ENCODE data around the gene ZKSCAN5. TPM values are rescaled to one million over a fixed set of nuclear protein-coding genes. Genes with fewer than 3 reads are reported as not detected.
"Not testable (repeated sequence)": the region's sequence is repeated elsewhere in the genome, so short reads cannot be mapped to it uniquely, and the experiment has no call there.

ZKSCAN5 gene
- total and polyA plus RNA-seq, 7 experiments from 2014 or later, result 4.1 to 11.0 (median 8.1) TPM

- Mint-ChIP-seq H3K4me1 (peaks cover 10 to 23% (median 16%) of the 10 kb centered on the region in 7 donors), H3K27me3 (peaks cover 0 to 3% (median 0%) of the 10 kb centered on the region in 5 donors), H3K9me3 (no peaks in the 10 kb centered on the region), H3K36me3 (peaks cover 10 to 31% (median 22%) of the 10 kb centered on the region in 5 donors), H3K27ac (no peak overlapping the region), H3K4me3 (no peak overlapping the region)
- peaks cover 0 to 23% (median 0%) of the 10 kb centered on the region in 3 experiments for H3K36me3 ChIP-seq (ENCODE audit: control insufficient read depth in 2 of 3, insufficient read depth in 3 of 3, low read length in 3 of 3)
- intact Hi-C loops (cut with micrococcal nuclease), result no loop called here
- ChIA-PET CTCF (interaction anchor here (0.6 kb wide), 1 partner anchor 553 kb away, joined by 4 read pairs; no protein-coding TSS in a partner anchor), POLR2A (interaction anchor here (0.6 to 1.2 kb wide), 2 partner anchors 10 to 19 kb away, joined by 3 to 4 read pairs; no protein-coding TSS in a partner anchor)
- ATAC-seq, result no peak
- DNase-seq, result no peak
- no peaks in the 10 kb centered on the region for H3K27me3 ChIP-seq (ENCODE audit: control insufficient read depth in 2 of 2, insufficient read depth in 2 of 2, low read length in 2 of 2)
- H3K4me1 ChIP-seq (ENCODE audit: control insufficient read depth in 2 of 2, insufficient read depth in 2 of 2, low read length in 2 of 2), result peaks cover 3 to 4% of the 10 kb centered on the region in 2 donors
- no peaks in the 10 kb centered on the region for H3K9me3 ChIP-seq (ENCODE audit: control insufficient read depth in 2 of 3, low read length in 3 of 3)
- H3K4me3 ChIP-seq (ENCODE audit: low read length), result no peak overlapping the region
- no peak overlapping the region for H3K27ac ChIP-seq (ENCODE audit: low read depth, low read length)
These were observed 71.8 kb downstream of the ZKSCAN5 start for GRCh38 chr7:99576251-99576650.

GRCh38 chr7:99579281-99579955, 75.0 kb downstream of the ZKSCAN5 start:
- H3K4me1 Mint-ChIP-seq, result peaks cover 0 to 24% (median 17%) of the 10 kb centered on the region in 7 donors
- DNase-seq (peak in 1 of 9 donors; percentile 20), ATAC-seq (no peak)
- H3K4me3 Mint-ChIP-seq, result peak overlapping the region; percentile 87 to 98 (median 94)
- Histone ChIP-seq H3K27ac (ENCODE audit: low read depth, low read length) (peak overlapping the region; percentile 73), H3K4me3 (ENCODE audit: low read length) (peak overlapping the region; percentile 77), H3K27me3 (ENCODE audit: control insufficient read depth in 2 of 2, insufficient read depth in 2 of 2, low read length in 2 of 2) (no peaks in the 10 kb centered on the region), H3K9me3 (ENCODE audit: control insufficient read depth in 2 of 3, low read length in 3 of 3) (no peaks in the 10 kb centered on the region), H3K4me1 (ENCODE audit: control insufficient read depth in 2 of 2, insufficient read depth in 2 of 2, low read length in 2 of 2) (peaks cover 3 to 4% of the 10 kb centered on the region in 2 donors), H3K36me3 (ENCODE audit: control insufficient read depth in 2 of 3, insufficient read depth in 3 of 3, low read length in 3 of 3) (no peaks in the 10 kb centered on the region)
- POLR2A ChIA-PET, result interaction anchor here (0.6 to 3.8 kb wide), 7 partner anchors 9 to 1746 kb away, joined by 3 to 37 read pairs (median 5); partner anchors contain the start of genes ZKSCAN5, ZNF655 and ZSCAN25
- peaks cover 0 to 4% (median 0%) of the 10 kb centered on the region in 5 donors for H3K36me3 Mint-ChIP-seq
- CTCF ChIA-PET, result interaction anchor here (1.1 to 1.4 kb wide), 2 partner anchors 54 to 75 kb away, joined by 4 to 5 read pairs; partner anchors contain the start of gene ZKSCAN5
- peak overlapping the region in 7 of 9 donors; percentile 15 to 87 (median 77) for H3K27ac Mint-ChIP-seq
- intact Hi-C loops (cut with micrococcal nuclease), result no loop called here
- H3K27me3 Mint-ChIP-seq, result peaks cover 0 to 3% (median 0%) of the 10 kb centered on the region in 5 donors
- H3K9me3 Mint-ChIP-seq, result no peaks in the 10 kb centered on the region

- Histone ChIP-seq H3K4me1 (ENCODE audit: control insufficient read depth in 2 of 2, insufficient read depth in 2 of 2, low read length in 2 of 2) (peaks cover 3 to 4% of the 10 kb centered on the region in 2 donors), H3K4me3 (ENCODE audit: low read length) (peak overlapping the region; percentile 77), H3K27me3 (ENCODE audit: control insufficient read depth in 2 of 2, insufficient read depth in 2 of 2, low read length in 2 of 2) (no peaks in the 10 kb centered on the region), H3K36me3 (ENCODE audit: control insufficient read depth in 2 of 3, insufficient read depth in 3 of 3, low read length in 3 of 3) (no peaks in the 10 kb centered on the region), H3K9me3 (ENCODE audit: control insufficient read depth in 2 of 3, low read length in 3 of 3) (no peaks in the 10 kb centered on the region), H3K27ac (ENCODE audit: low read depth, low read length) (peak overlapping the region; percentile 73)
- Mint-ChIP-seq H3K27ac (peak overlapping the region; percentile 19 to 96 (median 86)), H3K4me1 (peaks cover 0 to 24% (median 17%) of the 10 kb centered on the region in 7 donors), H3K36me3 (peaks cover 0 to 4% (median 0%) of the 10 kb centered on the region in 5 donors), H3K27me3 (peaks cover 0 to 3% (median 0%) of the 10 kb centered on the region in 5 donors), H3K9me3 (no peaks in the 10 kb centered on the region), H3K4me3 (peak overlapping the region; percentile 87 to 98 (median 94))
- CTCF ChIA-PET, result interaction anchor here (0.6 to 1.4 kb wide), 7 partner anchors 15 to 1701 kb away, joined by 3 to 5 read pairs (median 3); partner anchors contain the start of genes BUD31, PDAP1 and ZKSCAN5
- POLR2A ChIA-PET, result interaction anchor here (0.6 to 3.8 kb wide), 10 partner anchors 9 to 1745 kb away, joined by 3 to 37 read pairs (median 4); partner anchors contain the start of genes FAM200A, ZKSCAN5, ZNF655 and ZSCAN25
- intact Hi-C loops (cut with micrococcal nuclease), result loop anchor here in 1 of 2 donors (1.0 to 5.0 kb wide), 4 partner anchors 21 to 198 kb away; partner anchors contain the start of gene ZSCAN25
- DNase-seq (peak; percentile 40 to 60 (median 53)), ATAC-seq (peak; percentile 85)
These were observed 75.7 kb downstream of the ZKSCAN5 start for GRCh38 chr7:99579956-99580777.

GRCh38 chr7:99580778-99581332, 76.4 kb downstream of the ZKSCAN5 start:
- peak overlapping the region; percentile 73 for H3K27ac ChIP-seq (ENCODE audit: low read depth, low read length)
- not testable (repeated sequence) for H3K9me3 ChIP-seq (ENCODE audit: control insufficient read depth in 2 of 3, low read length in 3 of 3); H3K27me3 Mint-ChIP-seq; DNase-seq; H3K27me3 ChIP-seq (ENCODE audit: control insufficient read depth in 2 of 2, insufficient read depth in 2 of 2, low read length in 2 of 2); ATAC-seq; H3K4me1 ChIP-seq (ENCODE audit: control insufficient read depth in 2 of 2, insufficient read depth in 2 of 2, low read length in 2 of 2); H3K36me3 ChIP-seq (ENCODE audit: control insufficient read depth in 2 of 3, insufficient read depth in 3 of 3, low read length in 3 of 3); H3K36me3 Mint-ChIP-seq; H3K9me3 Mint-ChIP-seq
- Mint-ChIP-seq H3K4me1 (peaks cover 0 to 24% (median 17%) of the 10 kb centered on the region in 7 donors), H3K4me3 (peak overlapping the region; percentile 87 to 98 (median 94)), H3K27ac (peak overlapping the region; percentile 35 to 96 (median 86))
- intact Hi-C loops (cut with micrococcal nuclease), result loop anchor here in 1 of 2 donors (1.0 to 5.0 kb wide), 4 partner anchors 22 to 199 kb away; partner anchors contain the start of gene ZSCAN25
- CTCF ChIA-PET, result interaction anchor here (0.6 to 1.4 kb wide), 7 partner anchors 16 to 1765 kb away, joined by 3 to 5 read pairs (median 3); partner anchors contain the start of genes BUD31, PDAP1 and ZKSCAN5
- POLR2A ChIA-PET, result interaction anchor here (0.6 to 3.8 kb wide), 9 partner anchors 10 to 82 kb away, joined by 3 to 37 read pairs (median 4); partner anchors contain the start of genes FAM200A, ZKSCAN5, ZNF655 and ZSCAN25
- H3K4me3 ChIP-seq (ENCODE audit: low read length), result peak overlapping the region; percentile 77

Other genes with a start within 250 kb of the ZKSCAN5 start
- gene MYH16, start 231.8 kb upstream of the ZKSCAN5 start, total RNA-seq, result not detected
- gene MYH16, start 231.8 kb upstream of the ZKSCAN5 start, polyA plus RNA-seq, result not detected
- 10 to 100 TPM; 28.1 to 62.5 (median 43.2) TPM for gene ARPC1A, start 178.8 kb upstream of the ZKSCAN5 start, total RNA-seq
- gene ARPC1A, start 178.8 kb upstream of the ZKSCAN5 start, polyA plus RNA-seq, result 100 to 1,000 TPM in 1 of 2 donors, 10 to 100 TPM in 1; 55.7 to 101 TPM
- 100 to 1,000 TPM in 4 of 5 experiments, 10 to 100 TPM in 1; 88.1 to 364 (median 141) TPM for gene ARPC1B, start 129.9 kb upstream of the ZKSCAN5 start, total RNA-seq
- 100 to 1,000 TPM; 379 to 575 TPM for gene ARPC1B, start 129.9 kb upstream of the ZKSCAN5 start, polyA plus RNA-seq
- 100 to 1,000 TPM in 1 of 5 experiments, 10 to 100 TPM in 4; 42.8 to 104 (median 64.0) TPM for gene PDAP1, start 96.1 kb upstream of the ZKSCAN5 start, total RNA-seq
- gene PDAP1, start 96.1 kb upstream of the ZKSCAN5 start, polyA plus RNA-seq, result 10 to 100 TPM; 38.4 to 41.2 TPM
- 100 to 1,000 TPM in 2 of 5 experiments, 10 to 100 TPM in 3; 55.2 to 134 (median 83.9) TPM for gene BUD31, start 95.7 kb upstream of the ZKSCAN5 start, total RNA-seq
- 100 to 1,000 TPM; 148 to 173 TPM for gene BUD31, start 95.7 kb upstream of the ZKSCAN5 start, polyA plus RNA-seq
- gene PTCD1, start 65.9 kb upstream of the ZKSCAN5 start, total RNA-seq, result 10 to 100 TPM in 2 of 5 experiments, 1 to 10 TPM in 3; 4.0 to 10.8 (median 8.8) TPM
- gene PTCD1, start 65.9 kb upstream of the ZKSCAN5 start, polyA plus RNA-seq, result 1 to 10 TPM; 3.7 to 4.2 TPM
- 10 to 100 TPM; 36.3 to 69.4 (median 45.7) TPM for gene CPSF4, start 65.7 kb upstream of the ZKSCAN5 start, total RNA-seq
- gene CPSF4, start 65.7 kb upstream of the ZKSCAN5 start, polyA plus RNA-seq, result 10 to 100 TPM; 22.4 to 28.3 TPM
- 100 to 1,000 TPM in 3 of 5 experiments, 10 to 100 TPM in 2; 77.8 to 349 (median 126) TPM for gene ATP5MF, start 38.5 kb upstream of the ZKSCAN5 start, total RNA-seq
- gene ATP5MF, start 38.5 kb upstream of the ZKSCAN5 start, polyA plus RNA-seq, result 100 to 1,000 TPM; 345 to 406 TPM
- gene ZNF789, start 31.8 kb upstream of the ZKSCAN5 start, total RNA-seq, result 10 to 100 TPM; 17.4 to 28.0 (median 27.3) TPM
- 10 to 100 TPM in 1 of 2 donors, 1 to 10 TPM in 1; 9.5 to 10.6 TPM for gene ZNF789, start 31.8 kb upstream of the ZKSCAN5 start, polyA plus RNA-seq
- gene ZNF394, start 4.4 kb upstream of the ZKSCAN5 start, total RNA-seq, result 100 to 1,000 TPM in 2 of 5 experiments, 10 to 100 TPM in 3; 55.2 to 199 (median 98.1) TPM
- 10 to 100 TPM; 68.2 to 93.3 TPM for gene ZNF394, start 4.4 kb upstream of the ZKSCAN5 start, polyA plus RNA-seq
- gene FAM200A, start 47.5 kb downstream of the ZKSCAN5 start, total RNA-seq, result 10 to 100 TPM in 2 of 5 experiments, 1 to 10 TPM in 3; 1.9 to 13.6 (median 5.0) TPM
- 1 to 10 TPM; 5.9 to 7.6 TPM for gene FAM200A, start 47.5 kb downstream of the ZKSCAN5 start, polyA plus RNA-seq
- gene ZNF655, start 54.0 kb downstream of the ZKSCAN5 start, total RNA-seq, result 100 to 1,000 TPM; 110 to 165 (median 157) TPM
- 10 to 100 TPM; 65.8 to 81.7 TPM for gene ZNF655, start 54.0 kb downstream of the ZKSCAN5 start, polyA plus RNA-seq
- gene TMEM225B, start 93.6 kb downstream of the ZKSCAN5 start, total RNA-seq, result 1 to 10 TPM in 1 of 5 experiments, under 1 TPM in 3, not detected in 1; 0.80 to 1.9 (median 0.90) TPM
- 1 to 10 TPM in 1 of 2 donors, under 1 TPM in 1; 0.44 to 2.5 TPM for gene TMEM225B, start 93.6 kb downstream of the ZKSCAN5 start, polyA plus RNA-seq
- gene ZSCAN25, start 112.3 kb downstream of the ZKSCAN5 start, total RNA-seq, result 10 to 100 TPM; 33.9 to 51.6 (median 43.8) TPM
- gene ZSCAN25, start 112.3 kb downstream of the ZKSCAN5 start, polyA plus RNA-seq, result 10 to 100 TPM; 15.5 to 20.6 TPM
- under 1 TPM in 1 of 5 experiments, not detected in 4; 0.27 TPM for gene CYP3A5, start 175.3 kb downstream of the ZKSCAN5 start, total RNA-seq
- under 1 TPM; 0.69 to 0.87 TPM for gene CYP3A5, start 175.3 kb downstream of the ZKSCAN5 start, polyA plus RNA-seq
- not detected for gene CYP3A7, start 230.5 kb downstream of the ZKSCAN5 start, total RNA-seq
- gene CYP3A7, start 230.5 kb downstream of the ZKSCAN5 start, polyA plus RNA-seq, result under 1 TPM in 1 of 2 donors, not detected in 1; 0.08 TPM

Data from naive thymus-derived CD4-positive, alpha-beta T cell (primary cell).